ENCODE data around the gene CDH6.
A peak's percentile ranks its signal among the peaks of the same experiment; 100 is the strongest.

DNA sequence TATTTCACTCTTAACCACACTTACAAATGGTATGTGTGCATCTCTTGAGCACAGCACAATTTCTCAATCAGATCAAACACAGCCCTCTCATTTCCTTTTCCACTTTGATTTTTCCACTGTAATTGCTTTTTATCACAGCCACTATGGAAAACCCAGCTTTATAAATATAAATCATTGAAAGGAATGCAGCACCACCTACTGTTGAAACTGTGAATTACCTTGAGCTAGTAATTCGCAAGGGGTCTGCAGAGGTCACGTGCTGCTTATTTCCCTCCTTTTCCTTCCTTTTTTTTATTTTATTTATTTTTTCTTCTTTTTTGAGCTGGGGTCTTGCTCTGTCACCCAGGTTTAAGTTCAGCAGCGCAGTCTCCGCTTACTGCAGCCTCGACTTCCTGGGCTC is 76.9 kb downstream of the CDH6 start:
- TF ChIP-seq, protein P1, sequence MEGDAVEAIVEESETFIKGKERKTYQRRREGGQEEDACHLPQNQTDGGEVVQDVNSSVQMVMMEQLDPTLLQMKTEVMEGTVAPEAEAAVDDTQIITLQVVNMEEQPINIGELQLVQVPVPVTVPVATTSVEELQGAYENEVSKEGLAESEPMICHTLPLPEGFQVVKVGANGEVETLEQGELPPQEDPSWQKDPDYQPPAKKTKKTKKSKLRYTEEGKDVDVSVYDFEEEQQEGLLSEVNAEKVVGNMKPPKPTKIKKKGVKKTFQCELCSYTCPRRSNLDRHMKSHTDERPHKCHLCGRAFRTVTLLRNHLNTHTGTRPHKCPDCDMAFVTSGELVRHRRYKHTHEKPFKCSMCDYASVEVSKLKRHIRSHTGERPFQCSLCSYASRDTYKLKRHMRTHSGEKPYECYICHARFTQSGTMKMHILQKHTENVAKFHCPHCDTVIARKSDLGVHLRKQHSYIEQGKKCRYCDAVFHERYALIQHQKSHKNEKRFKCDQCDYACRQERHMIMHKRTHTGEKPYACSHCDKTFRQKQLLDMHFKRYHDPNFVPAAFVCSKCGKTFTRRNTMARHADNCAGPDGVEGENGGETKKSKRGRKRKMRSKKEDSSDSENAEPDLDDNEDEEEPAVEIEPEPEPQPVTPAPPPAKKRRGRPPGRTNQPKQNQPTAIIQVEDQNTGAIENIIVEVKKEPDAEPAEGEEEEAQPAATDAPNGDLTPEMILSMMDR (IDR thresholded peaks at IDR 0.05 in 8 of 11, conservative IDR thresholded peaks at IDR 0.05 in 3 of 11), result peak in 5 of 11 experiments; percentile 29 to 42 (median 38)
- no peak for TF ChIP-seq POLR2AphosphoS5 (IDR thresholded peaks at IDR 0.05)
- no peak for TF ChIP-seq POLR2A (IDR thresholded peaks at IDR 0.05)

All from spleen (tissue), 7 donors.